Activated T-cell treated with anti-CD3 and anti-CD28 coated beads, Interleukin-2, amount 50 U/mL, for 24 hours (primary cell): ENCODE measurements around the gene SIK2.
A peak's percentile ranks its signal among the peaks of the same experiment; 100 is the strongest.

Source experiments
- DNase-seq: peaks from one replicate; pipeline ENCODE4 v3.0.0-alpha.2; 2020
- H3K27ac Mint-ChIP-seq: 2 replicates; pipeline ENCODE4 v1.8.0; 2020; ENCODE audit warnings: mild to moderate bottlenecking, mixed read lengths
- H3K27me3 Mint-ChIP-seq: 2 replicates; pipeline ENCODE4 v1.8.0; 2020; ENCODE audit warnings: mixed read lengths
- H3K36me3 Mint-ChIP-seq: 2 replicates; pipeline ENCODE4 v1.8.0; 2020; ENCODE audit warnings: low read depth, mixed read lengths
- H3K4me1 Mint-ChIP-seq: 2 replicates; pipeline ENCODE4 v1.8.0; 2020; ENCODE audit warnings: low read depth, mixed read lengths
- H3K4me3 Mint-ChIP-seq: 2 replicates; pipeline ENCODE4 v1.8.0; 2020; ENCODE audit warnings: mild to moderate bottlenecking, moderate library complexity, mixed read lengths
- H3K9me3 Mint-ChIP-seq: 2 replicates; pipeline ENCODE4 v1.8.0; 2020; ENCODE audit warnings: mixed read lengths

Gene SIK2

GRCh38 chr11:111592491-111592890 lies 9.8 kb upstream of the SIK2 start:
- Mint-ChIP-seq H3K27me3 (peaks cover 13% of the 10 kb centered on the region), H3K9me3 (no peaks in the 10 kb centered on the region), H3K36me3 (no peaks in the 10 kb centered on the region), H3K4me3 (no peak overlapping the region), H3K27ac (no peak overlapping the region), H3K4me1 (no peaks in the 10 kb centered on the region)
- DNase-seq: no peak

- no peak overlapping the region for H3K4me3 Mint-ChIP-seq
- H3K27ac Mint-ChIP-seq: no peak overlapping the region
- peaks cover 7% of the 10 kb centered on the region for H3K4me1 Mint-ChIP-seq
- DNase-seq: no peak
- H3K9me3 Mint-ChIP-seq: no peaks in the 10 kb centered on the region
- no peaks in the 10 kb centered on the region for H3K36me3 Mint-ChIP-seq
- peaks cover 13% of the 10 kb centered on the region for H3K27me3 Mint-ChIP-seq
Measured at GRCh38 chr11:111596319-111596718, 5.9 kb upstream of the SIK2 start.

GRCh38 chr11:111598148-111598547 lies 4.1 kb upstream of the SIK2 start:
- H3K4me3 Mint-ChIP-seq: no peak overlapping the region
- H3K4me1 Mint-ChIP-seq: peaks cover 14% of the 10 kb centered on the region
- no peaks in the 10 kb centered on the region for H3K9me3 Mint-ChIP-seq
- peaks cover under 1% of the 10 kb centered on the region for H3K36me3 Mint-ChIP-seq
- DNase-seq: no peak
- H3K27ac Mint-ChIP-seq: no peak overlapping the region
- peaks cover 13% of the 10 kb centered on the region for H3K27me3 Mint-ChIP-seq

GRCh38 chr11:111598559-111598958 lies 3.7 kb upstream of the SIK2 start:
- Mint-ChIP-seq H3K9me3 (no peaks in the 10 kb centered on the region), H3K4me3 (no peak overlapping the region), H3K4me1 (peaks cover 18% of the 10 kb centered on the region), H3K36me3 (peaks cover 3% of the 10 kb centered on the region), H3K27me3 (peaks cover 13% of the 10 kb centered on the region), H3K27ac (no peak overlapping the region)
- DNase-seq: no peak

GRCh38 chr11:111601636-111601978 lies 642 bp upstream of the SIK2 start:
- Mint-ChIP-seq H3K36me3 (peaks cover 3% of the 10 kb centered on the region), H3K27me3 (peaks cover 2% of the 10 kb centered on the region), H3K4me1 (peaks cover 35% of the 10 kb centered on the region), H3K4me3 (peak overlapping the region; percentile 76), H3K27ac (peak overlapping the region; percentile 90), H3K9me3 (no peaks in the 10 kb centered on the region)
- no peak for DNase-seq

GRCh38 chr11:111602865-111603610 lies 789 bp downstream of the SIK2 start:
- Mint-ChIP-seq H3K9me3 (no peaks in the 10 kb centered on the region), H3K36me3 (peaks cover 3% of the 10 kb centered on the region), H3K27me3 (no peaks in the 10 kb centered on the region), H3K27ac (peak overlapping the region; percentile 93), H3K4me3 (peak overlapping the region; percentile 86), H3K4me1 (peaks cover 34% of the 10 kb centered on the region)
- DNase-seq: no peak

GRCh38 chr11:111603611-111604130 lies 1.4 kb downstream of the SIK2 start:
- Mint-ChIP-seq H3K9me3 (no peaks in the 10 kb centered on the region), H3K27me3 (no peaks in the 10 kb centered on the region), H3K4me1 (peaks cover 31% of the 10 kb centered on the region), H3K4me3 (peak overlapping the region; percentile 86), H3K27ac (peak overlapping the region; percentile 93), H3K36me3 (peaks cover 3% of the 10 kb centered on the region)
- DNase-seq: no peak

- peak overlapping the region; percentile 86 for H3K4me3 Mint-ChIP-seq
- H3K27me3 Mint-ChIP-seq: no peaks in the 10 kb centered on the region
- no peak for DNase-seq
- H3K9me3 Mint-ChIP-seq: no peaks in the 10 kb centered on the region
- H3K27ac Mint-ChIP-seq: no peak overlapping the region
- H3K36me3 Mint-ChIP-seq: peaks cover 3% of the 10 kb centered on the region
- peaks cover 30% of the 10 kb centered on the region for H3K4me1 Mint-ChIP-seq
Measured at GRCh38 chr11:111604392-111605009, 2.3 kb downstream of the SIK2 start.

GRCh38 chr11:111605681-111606080 lies 3.4 kb downstream of the SIK2 start:
- H3K4me1 Mint-ChIP-seq: peaks cover 30% of the 10 kb centered on the region
- no peak for DNase-seq
- H3K36me3 Mint-ChIP-seq: peaks cover 3% of the 10 kb centered on the region
- no peaks in the 10 kb centered on the region for H3K27me3 Mint-ChIP-seq
- no peaks in the 10 kb centered on the region for H3K9me3 Mint-ChIP-seq
- H3K27ac Mint-ChIP-seq: no peak overlapping the region
- no peak overlapping the region for H3K4me3 Mint-ChIP-seq

GRCh38 chr11:111606986-111607385 lies 4.7 kb downstream of the SIK2 start:
- Mint-ChIP-seq H3K4me1 (peaks cover 26% of the 10 kb centered on the region), H3K4me3 (no peak overlapping the region), H3K27ac (no peak overlapping the region), H3K27me3 (no peaks in the 10 kb centered on the region), H3K36me3 (peaks cover 3% of the 10 kb centered on the region), H3K9me3 (no peaks in the 10 kb centered on the region)
- DNase-seq: no peak

GRCh38 chr11:111607751-111608150 lies 5.5 kb downstream of the SIK2 start:
- H3K27ac Mint-ChIP-seq: no peak overlapping the region
- no peak for DNase-seq
- no peak overlapping the region for H3K4me3 Mint-ChIP-seq
- H3K27me3 Mint-ChIP-seq: no peaks in the 10 kb centered on the region
- H3K4me1 Mint-ChIP-seq: peaks cover 31% of the 10 kb centered on the region
- no peaks in the 10 kb centered on the region for H3K9me3 Mint-ChIP-seq
- peaks cover 3% of the 10 kb centered on the region for H3K36me3 Mint-ChIP-seq

GRCh38 chr11:111612224-111612623 lies 10.0 kb downstream of the SIK2 start:
- Mint-ChIP-seq H3K27ac (peak overlapping the region; percentile 6), H3K27me3 (no peaks in the 10 kb centered on the region), H3K9me3 (no peaks in the 10 kb centered on the region), H3K4me1 (peaks cover 9% of the 10 kb centered on the region), H3K36me3 (peaks cover 11% of the 10 kb centered on the region), H3K4me3 (no peak overlapping the region)
- DNase-seq: no peak

GRCh38 chr11:111617286-111617685 lies 15.0 kb downstream of the SIK2 start:
- peaks cover 41% of the 10 kb centered on the region for H3K36me3 Mint-ChIP-seq
- no peak for DNase-seq
- H3K9me3 Mint-ChIP-seq: no peaks in the 10 kb centered on the region
- H3K27me3 Mint-ChIP-seq: no peaks in the 10 kb centered on the region
- H3K27ac Mint-ChIP-seq: no peak overlapping the region
- H3K4me3 Mint-ChIP-seq: no peak overlapping the region
- H3K4me1 Mint-ChIP-seq: peaks cover 2% of the 10 kb centered on the region

GRCh38 chr11:111620518-111620917 lies 18.3 kb downstream of the SIK2 start:
- no peak overlapping the region for H3K27ac Mint-ChIP-seq
- DNase-seq: no peak
- H3K36me3 Mint-ChIP-seq: peaks cover 67% of the 10 kb centered on the region

GRCh38 chr11:111623527-111624030 lies 21.3 kb downstream of the SIK2 start:
- no peaks in the 10 kb centered on the region for H3K9me3 Mint-ChIP-seq
- no peak overlapping the region for H3K4me3 Mint-ChIP-seq
- H3K4me1 Mint-ChIP-seq: no peaks in the 10 kb centered on the region
- no peaks in the 10 kb centered on the region for H3K27me3 Mint-ChIP-seq
- H3K27ac Mint-ChIP-seq: no peak overlapping the region
- peaks cover 57% of the 10 kb centered on the region for H3K36me3 Mint-ChIP-seq
- DNase-seq: no peak

More at GRCh38 chr11:111620518-111620917, 18.3 kb downstream of the SIK2 start:
- Mint-ChIP-seq H3K4me1 (no peaks in the 10 kb centered on the region), H3K9me3 (no peaks in the 10 kb centered on the region), H3K27me3 (no peaks in the 10 kb centered on the region), H3K4me3 (no peak overlapping the region)
